ENCODE measurements around the gene ADAM8.

GRCh38 chr10:133272964-133273420, 3.7 kb downstream of the ADAM8 start:
- no peak for TF ChIP-seq POLR2A (IDR thresholded peaks at IDR 0.05)
- TF ChIP-seq, protein P1, sequence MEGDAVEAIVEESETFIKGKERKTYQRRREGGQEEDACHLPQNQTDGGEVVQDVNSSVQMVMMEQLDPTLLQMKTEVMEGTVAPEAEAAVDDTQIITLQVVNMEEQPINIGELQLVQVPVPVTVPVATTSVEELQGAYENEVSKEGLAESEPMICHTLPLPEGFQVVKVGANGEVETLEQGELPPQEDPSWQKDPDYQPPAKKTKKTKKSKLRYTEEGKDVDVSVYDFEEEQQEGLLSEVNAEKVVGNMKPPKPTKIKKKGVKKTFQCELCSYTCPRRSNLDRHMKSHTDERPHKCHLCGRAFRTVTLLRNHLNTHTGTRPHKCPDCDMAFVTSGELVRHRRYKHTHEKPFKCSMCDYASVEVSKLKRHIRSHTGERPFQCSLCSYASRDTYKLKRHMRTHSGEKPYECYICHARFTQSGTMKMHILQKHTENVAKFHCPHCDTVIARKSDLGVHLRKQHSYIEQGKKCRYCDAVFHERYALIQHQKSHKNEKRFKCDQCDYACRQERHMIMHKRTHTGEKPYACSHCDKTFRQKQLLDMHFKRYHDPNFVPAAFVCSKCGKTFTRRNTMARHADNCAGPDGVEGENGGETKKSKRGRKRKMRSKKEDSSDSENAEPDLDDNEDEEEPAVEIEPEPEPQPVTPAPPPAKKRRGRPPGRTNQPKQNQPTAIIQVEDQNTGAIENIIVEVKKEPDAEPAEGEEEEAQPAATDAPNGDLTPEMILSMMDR (IDR thresholded peaks at IDR 0.05 in 4 of 5, conservative IDR thresholded peaks at IDR 0.05 in 1 of 5): no peak
